ENCODE measurements around the gene BRINP3. TPM values are rescaled to one million over a fixed set of nuclear protein-coding genes. Genes with fewer than 3 reads are reported as not detected.

BRINP3 gene
- total RNA-seq (2022; extraction: Qiagen RNA extraction): not detected in 5 replicates

DNA sequence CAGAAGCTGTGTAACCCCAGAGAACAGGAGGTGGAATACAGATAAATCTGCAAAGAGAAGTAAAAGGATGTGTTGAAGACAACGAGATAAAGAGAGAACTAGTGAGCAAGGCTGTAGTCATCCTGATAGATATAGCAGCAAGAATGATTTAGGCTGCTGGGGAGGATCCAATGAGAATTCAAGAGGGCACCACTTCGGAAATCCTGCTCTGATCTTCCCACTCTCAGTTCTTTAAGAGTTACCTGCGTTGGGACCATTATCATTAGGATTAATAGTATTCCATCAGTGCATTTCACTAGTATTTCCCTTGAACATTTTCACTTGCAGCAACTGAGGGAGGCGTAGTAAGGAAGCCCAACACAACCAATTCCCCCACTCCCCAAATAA is at the start of gene BRINP3:
TSS of gene BRINP3 (minus strand) at position 103 of the 387 bp plus-strand sequence.

